HEK293 (cell line): ENCODE data around the gene P2RY4.

ENCODE experiments used
- CTCF ChIA-PET: fragments of 350-600 bp; formaldehyde crosslinking; extraction: SDS; loops from one replicate; lab custom pipeline; 2021; ENCODE audit warnings: antibody characterized with exemption; lab: Yijun Ruan, JAX
- POLR2A ChIA-PET: fragments of 300-600 bp; formaldehyde crosslinking; extraction: SDS; loops from one replicate; lab custom pipeline; 2020; ENCODE audit warnings: antibody characterized with exemption, inconsistent platforms; lab: Yijun Ruan, JAX
- H3K27ac ChIP-seq: fragments of 200-500 bp; sonication (Bioruptor generic); 2 replicates; pipeline ENCODE4 v1.5.1; 2014; ENCODE audit warnings: low read depth, low read length, control low read depth, inconsistent platforms; ENCODE audit errors: extremely low read depth
- H3K36me3 ChIP-seq, 2 experiments: fragments of 200-500 bp in 1 of 2; sonication (Bioruptor generic) in 1 of 2; 1 replicate in 1 of 2; 2 replicates in 1 of 2; pipeline ENCODE4 v1.5.1; 2014 to 2017; ENCODE audit warnings: inconsistent platforms in 2 of 2, low read length in 2 of 2; ENCODE audit not compliant: control insufficient read depth in 2 of 2, insufficient read depth in 1 of 2
- H3K4me1 ChIP-seq: fragments of 200-500 bp; sonication (Bioruptor generic); 2 replicates; pipeline ENCODE4 v1.5.1; 2014; ENCODE audit warnings: mild to moderate bottlenecking, low read length, inconsistent platforms; ENCODE audit not compliant: control insufficient read depth, insufficient read depth
- H3K4me3 ChIP-seq: 2 replicates; pipeline ENCODE4 v1.5.1; 2011; ENCODE audit warnings: low read depth, mild to moderate bottlenecking, control low read depth, low read length, moderate library complexity
- H3K9me3 ChIP-seq: fragments of 200-500 bp; sonication (Bioruptor generic); 2 replicates; pipeline ENCODE4 v1.5.1; 2014; ENCODE audit warnings: low read depth, low read length, inconsistent platforms; ENCODE audit not compliant: control insufficient read depth, insufficient read depth
- FEZF1 ChIP-seq: fragments of 450-650 bp; formaldehyde crosslinking; IDR thresholded peaks from 2 replicates; pipeline ENCODE4 v1.5.1; 2016; ENCODE audit warnings: missing biosample characterization, missing genetic modification characterization
- GLIS1 ChIP-seq: fragments of 450-650 bp; formaldehyde crosslinking; IDR thresholded peaks from 2 replicates; pipeline ENCODE4 v1.5.1; 2016; ENCODE audit warnings: missing biosample characterization, missing genetic modification characterization
- GLIS2 ChIP-seq: fragments of 450-650 bp; formaldehyde crosslinking; IDR thresholded peaks from 2 replicates; pipeline ENCODE4 v1.5.1; 2016; ENCODE audit warnings: missing biosample characterization, missing genetic modification characterization
- IKZF3 ChIP-seq: fragments of 450-650 bp; IDR thresholded peaks from 2 replicates; pipeline ENCODE4 v1.5.0; 2018; ENCODE audit warnings: missing biosample characterization, mild to moderate bottlenecking, missing genetic modification characterization, moderate library complexity
- KLF1 ChIP-seq: fragments of 450-650 bp; formaldehyde crosslinking; IDR thresholded peaks from 2 replicates; pipeline ENCODE4 v1.5.1; 2016; ENCODE audit warnings: missing biosample characterization, missing genetic modification characterization
- REST ChIP-seq: fragments of 450-650 bp; formaldehyde crosslinking; IDR thresholded peaks from 2 replicates; pipeline ENCODE4 v1.5.1; 2016; ENCODE audit warnings: missing biosample characterization, missing genetic modification characterization
- ZBTB21 ChIP-seq: fragments of 450-650 bp; formaldehyde crosslinking; IDR thresholded peaks from 2 replicates; pipeline ENCODE4 v1.5.1; 2017; ENCODE audit warnings: missing biosample characterization, missing genetic modification characterization
- ZBTB48 ChIP-seq: fragments of 450-650 bp; formaldehyde crosslinking; IDR thresholded peaks from 2 replicates; pipeline ENCODE4 v1.5.1; 2016; ENCODE audit warnings: missing biosample characterization, missing genetic modification characterization
- ZNF112 ChIP-seq: fragments of 450-650 bp; formaldehyde crosslinking; IDR thresholded peaks from 2 replicates; pipeline ENCODE4 v1.5.0; 2017; ENCODE audit warnings: missing biosample characterization, missing genetic modification characterization
- ZNF140 ChIP-seq: fragments of 450-650 bp; formaldehyde crosslinking; IDR thresholded peaks from 2 replicates; pipeline ENCODE4 v1.5.1; 2016; ENCODE audit warnings: missing biosample characterization, missing genetic modification characterization
- ZNF223 ChIP-seq: fragments of 450-650 bp; formaldehyde crosslinking; IDR thresholded peaks from 2 replicates; pipeline ENCODE4 v1.5.1; 2016; ENCODE audit warnings: missing biosample characterization, missing genetic modification characterization
- ZNF311 ChIP-seq: fragments of 450-650 bp; formaldehyde crosslinking; IDR thresholded peaks from 2 replicates; pipeline ENCODE4 v1.5.1; 2017; ENCODE audit warnings: missing biosample characterization, missing genetic modification characterization, borderline replicate concordance
- ZNF433 ChIP-seq: fragments of 450-650 bp; formaldehyde crosslinking; IDR thresholded peaks from 2 replicates; pipeline ENCODE4 v1.5.1; 2016; ENCODE audit warnings: missing biosample characterization, missing genetic modification characterization, low read depth
- ZNF48 ChIP-seq: fragments of 450-650 bp; formaldehyde crosslinking; IDR thresholded peaks from 2 replicates; pipeline ENCODE4 v1.5.1; 2016; ENCODE audit warnings: missing biosample characterization, missing genetic modification characterization
- ZNF514 ChIP-seq: fragments of 450-650 bp; formaldehyde crosslinking; IDR thresholded peaks from 2 replicates; pipeline ENCODE4 v1.5.1; 2016; ENCODE audit warnings: missing biosample characterization, missing genetic modification characterization
- ZNF544 ChIP-seq: fragments of 450-650 bp; formaldehyde crosslinking; IDR thresholded peaks from 2 replicates; pipeline ENCODE4 v1.5.0; 2017; ENCODE audit warnings: missing biosample characterization, missing genetic modification characterization
- ZNF585B ChIP-seq: fragments of 450-650 bp; formaldehyde crosslinking; IDR thresholded peaks from 2 replicates; pipeline ENCODE4 v1.5.1; 2016; ENCODE audit warnings: missing biosample characterization, missing genetic modification characterization
- ZNF610 ChIP-seq: fragments of 450-650 bp; formaldehyde crosslinking; IDR thresholded peaks from 2 replicates; pipeline ENCODE4 v1.5.1; 2016; ENCODE audit warnings: missing biosample characterization, missing genetic modification characterization, borderline replicate concordance

P2RY4 gene

DNA sequence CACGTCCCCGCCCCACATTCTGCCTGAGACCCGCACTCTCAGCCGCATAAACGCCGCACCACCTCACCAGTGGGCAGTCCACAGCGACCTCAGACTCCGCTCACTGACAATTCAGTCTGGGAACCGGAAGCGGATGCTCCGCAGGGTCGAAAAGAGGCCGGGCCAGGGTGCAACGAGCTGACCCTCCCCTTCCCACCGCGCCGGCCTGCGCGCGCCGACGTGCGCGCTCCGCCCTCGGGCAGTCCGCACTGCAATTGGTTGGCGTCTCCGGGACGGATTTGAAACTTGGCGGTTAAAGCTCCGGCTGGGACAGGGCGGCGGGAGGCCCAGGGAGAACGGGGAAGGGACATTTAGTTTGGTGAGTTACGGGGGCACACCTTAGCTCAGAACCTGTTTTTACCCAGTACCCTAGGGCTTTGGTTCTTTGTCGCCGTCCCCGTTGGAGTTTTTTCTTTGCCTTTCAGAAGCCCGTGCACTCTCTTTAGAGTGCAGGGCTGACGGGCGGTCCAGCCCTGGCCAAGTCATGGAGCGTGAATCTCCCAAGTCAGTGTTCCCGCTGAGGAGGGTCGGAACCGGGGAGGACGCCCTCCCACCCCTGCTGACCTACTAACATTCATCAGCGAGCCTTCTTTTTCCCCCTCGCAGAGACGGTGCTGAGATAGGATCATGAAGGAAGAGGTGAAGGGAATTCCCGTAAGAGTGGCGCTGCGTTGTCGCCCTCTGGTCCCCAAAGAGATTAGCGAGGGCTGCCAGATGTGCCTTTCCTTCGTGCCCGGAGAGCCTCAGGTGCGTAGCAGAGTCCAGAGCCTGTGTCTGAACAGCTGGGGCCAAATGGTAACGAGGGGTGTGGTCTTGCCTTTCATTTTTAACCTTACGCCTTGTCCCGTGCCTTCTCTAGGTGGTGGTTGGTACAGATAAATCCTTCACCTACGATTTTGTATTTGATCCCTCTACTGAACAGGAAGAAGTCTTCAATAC lies 30.1 kb upstream of the P2RY4 start, which contains the start of the genes KIF4A and PDZD11 (continued):
- no peak for TF ChIP-seq ZNF112 (tag by site-specific recombination)
- no peak for TF ChIP-seq ZNF48
- no peak for TF ChIP-seq ZNF610 (tag by site-specific recombination)
- no peak for TF ChIP-seq ZBTB21 (tag by site-specific recombination)
- no peak for TF ChIP-seq ZNF433 (tag by site-specific recombination)
- TF ChIP-seq ZNF311: no peak
- no peak for TF ChIP-seq ZNF514
- TF ChIP-seq IKZF3 (tag by site-specific recombination): no peak

GRCh38 chrX:70289168-70289792 lies 29.3 kb upstream of the P2RY4 start:
- H3K27ac ChIP-seq: no peak overlapping the region; the same call in 1 of the 2 replicates
- H3K36me3 ChIP-seq: peaks cover 9 to 59% of the 10 kb centered on the region in 2 experiments
- ChIA-PET POLR2A (interaction anchor here (0.6 to 1.5 kb wide), 10 partner anchors 10 to 156 kb away, joined by 3 to 9 read pairs (median 4); partner anchors contain the start of gene IGBP1), CTCF (interaction anchor here (0.6 to 1.6 kb wide), 5 partner anchors 11 to 811 kb away, joined by 3 to 7 read pairs (median 5); partner anchors contain the start of gene IGBP1)
- H3K4me1 ChIP-seq: peaks cover 7% of the 10 kb centered on the region; the same call in 1 of the 2 replicates
- peak overlapping the region; percentile 70 for H3K4me3 ChIP-seq
- no peaks in the 10 kb centered on the region; the same call in 1 of the 2 replicates for H3K9me3 ChIP-seq
- TF ChIP-seq FEZF1 (no peak), GLIS2 (tag by site-specific recombination) (no peak), ZBTB48 (tag by site-specific recombination) (peak; percentile 89), ZNF223 (tag by site-specific recombination) (no peak), GLIS1 (tag by site-specific recombination) (no peak)

GRCh38 chrX:70281951-70282350 lies 21.9 kb upstream of the P2RY4 start, which contains the start of gene RAB41:
TSS of gene RAB41 (plus strand) at chrX:70282172. CDS start at chrX:70282218, 46 bp downstream.
- no peak within 1 kb of the TSS for H3K27ac ChIP-seq
- H3K4me1 ChIP-seq: no peaks in the 10 kb centered on the region
- CTCF ChIA-PET: interaction anchor here (0.6 kb wide), 1 partner anchor 9 kb away, joined by 3 read pairs; no protein-coding TSS in a partner anchor
- H3K4me3 ChIP-seq: no peak within 1 kb of the TSS
- TF ChIP-seq ZNF544 (tag by site-specific recombination): no peak
- TF ChIP-seq KLF1 (tag by site-specific recombination): no peak
- TF ChIP-seq, all 188 proteins: peak for 0
- POLR2A ChIA-PET: no interaction called here
- Histone ChIP-seq H3K9me3 (no peaks in the 10 kb centered on the region), H3K36me3 (peaks cover 4 to 31% of the 10 kb centered on the region in 2 experiments; a peak in 2 of 3 replicates)

- peaks cover under 1 to 18% of the 10 kb centered on the region in 2 experiments; a peak in 2 of 3 replicates for H3K36me3 ChIP-seq
- no peaks in the 10 kb centered on the region for H3K4me1 ChIP-seq
- ChIA-PET CTCF (no interaction called here), POLR2A (no interaction called here)
- H3K4me3 ChIP-seq: no peak overlapping the region
- H3K27ac ChIP-seq: no peak overlapping the region
- TF ChIP-seq REST (tag by site-specific recombination) (peak; percentile 81), ZNF140 (tag by site-specific recombination) (no peak), ZNF585B (tag by site-specific recombination) (peak; percentile 21; the same call in 1 of the 2 replicates)
- H3K9me3 ChIP-seq: no peaks in the 10 kb centered on the region
Measured at GRCh38 chrX:70280573-70280972, 20.6 kb upstream of the P2RY4 start.
